HG02759 (cell line): ENCODE data around the gene XPO4.
"Not testable (repeated sequence)": the region's sequence is repeated elsewhere in the genome, so short reads cannot be mapped to it uniquely, and the experiment has no call there.

Source experiments
- ATAC-seq: cut with Tn5 transposase; IDR thresholded peaks from one replicate; pipeline ENCODE4 v1.9.1; 2021; ENCODE audit warnings: mild to moderate bottlenecking, moderate library complexity; ENCODE audit not compliant: unreplicated experiment

The XPO4 gene

GRCh38 chr13:20902438-20903163, at the start of gene XPO4:
Gene XPO4 (minus strand): TSS chr13:20902746. CDS start chr13:20902738, 8 bp downstream.
- peak; percentile 96 for ATAC-seq

- ATAC-seq: not testable (repeated sequence)
These were observed 45.5 kb upstream of the XPO4 start for GRCh38 chr13:20948001-20948400.

DNA sequence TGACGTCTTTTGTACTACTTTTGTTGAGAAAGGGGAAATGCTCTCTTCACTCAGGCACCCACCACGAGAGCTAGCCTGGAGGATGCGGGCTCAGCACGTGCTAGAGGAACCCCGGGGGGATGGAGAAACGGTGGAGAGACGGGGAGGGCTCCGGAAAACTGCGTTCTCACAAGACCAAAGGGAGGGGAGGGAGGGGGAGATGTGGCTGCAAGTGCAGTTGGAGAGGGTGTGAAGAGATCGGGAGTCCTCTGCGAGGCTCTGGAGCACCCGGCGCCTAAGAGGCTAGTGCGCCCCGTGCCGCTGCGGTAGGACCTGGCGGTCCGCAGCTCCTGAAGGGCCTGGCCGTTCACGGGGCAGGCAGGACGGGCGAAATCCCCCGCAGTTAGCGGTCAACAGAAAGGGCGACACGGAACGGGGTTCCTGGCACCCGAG, 43.4 kb upstream of the XPO4 start:
- ATAC-seq: no peak

DNA sequence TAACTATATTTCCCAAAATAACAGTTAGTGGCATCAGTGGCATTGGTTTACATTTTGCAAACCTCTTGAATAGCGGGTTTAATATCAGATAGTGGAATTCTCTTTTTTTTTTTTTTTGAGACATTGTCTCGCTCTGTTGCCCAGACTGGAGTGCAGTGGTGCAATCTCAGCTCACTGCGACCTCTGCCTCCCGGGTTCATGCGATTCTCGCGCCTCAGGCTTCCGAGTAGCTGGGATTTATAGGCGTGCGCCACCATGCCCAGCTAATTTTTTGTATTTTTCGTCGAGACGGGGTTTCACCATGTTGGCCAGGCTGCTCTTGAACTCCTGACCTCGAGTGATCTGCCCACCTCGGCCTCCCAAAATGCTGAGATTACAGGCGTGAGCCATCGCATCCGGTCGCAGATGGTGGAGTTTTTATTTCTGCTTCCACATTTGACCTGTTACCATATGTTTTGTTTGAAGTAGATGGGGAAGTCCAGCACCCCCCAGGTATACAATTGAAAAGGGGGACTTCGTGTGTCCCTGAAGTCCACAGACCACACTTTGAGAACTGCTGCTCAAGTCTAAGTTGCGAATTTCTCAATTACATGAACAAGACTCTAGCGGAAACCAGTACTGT, 40.5 kb upstream of the XPO4 start:
- ATAC-seq: no peak

DNA sequence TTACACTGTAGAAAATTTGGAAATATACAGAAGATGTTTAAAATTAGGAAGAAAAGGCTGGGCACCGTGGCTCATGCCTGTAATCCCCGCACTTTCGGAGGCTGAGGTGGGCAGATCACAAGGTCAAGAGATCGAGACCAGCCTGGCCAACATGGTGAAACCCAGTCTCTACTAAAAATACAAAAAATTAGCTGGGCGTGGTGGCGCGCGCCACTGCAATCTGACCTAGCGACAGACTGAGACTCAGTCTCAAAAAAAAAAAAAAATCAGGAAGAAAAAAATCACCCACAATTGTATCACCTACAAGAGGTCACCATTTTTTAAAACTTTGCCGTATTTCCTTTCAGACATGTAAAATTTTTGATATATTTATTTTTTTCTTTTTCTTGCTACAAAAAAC, 38.0 kb upstream of the XPO4 start:
- ATAC-seq: not testable (repeated sequence)

GRCh38 chr13:20940083-20940482, 37.5 kb upstream of the XPO4 start:
- ATAC-seq: no peak

GRCh38 chr13:20939662-20940061, 37.1 kb upstream of the XPO4 start:
- ATAC-seq: no peak

DNA sequence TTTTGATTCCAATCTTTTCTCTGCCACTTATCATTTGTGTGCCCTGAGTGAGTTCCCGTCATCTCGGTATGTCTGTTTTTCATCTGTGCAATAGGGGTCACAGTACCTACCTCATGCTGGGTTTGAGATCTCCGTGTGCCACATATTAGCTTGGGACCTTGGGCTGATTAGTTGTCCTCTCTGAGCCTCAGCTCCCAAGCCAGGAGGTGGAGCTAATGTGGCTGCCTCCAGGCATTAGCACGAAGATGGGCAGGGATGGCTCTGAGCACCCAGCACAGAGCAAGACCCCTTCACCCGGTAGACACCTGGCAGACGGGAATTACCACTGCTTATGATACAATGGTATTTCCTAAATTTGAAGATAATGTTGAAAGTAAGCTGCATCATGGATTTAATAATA, 35.8 kb upstream of the XPO4 start:
- no peak for ATAC-seq

DNA sequence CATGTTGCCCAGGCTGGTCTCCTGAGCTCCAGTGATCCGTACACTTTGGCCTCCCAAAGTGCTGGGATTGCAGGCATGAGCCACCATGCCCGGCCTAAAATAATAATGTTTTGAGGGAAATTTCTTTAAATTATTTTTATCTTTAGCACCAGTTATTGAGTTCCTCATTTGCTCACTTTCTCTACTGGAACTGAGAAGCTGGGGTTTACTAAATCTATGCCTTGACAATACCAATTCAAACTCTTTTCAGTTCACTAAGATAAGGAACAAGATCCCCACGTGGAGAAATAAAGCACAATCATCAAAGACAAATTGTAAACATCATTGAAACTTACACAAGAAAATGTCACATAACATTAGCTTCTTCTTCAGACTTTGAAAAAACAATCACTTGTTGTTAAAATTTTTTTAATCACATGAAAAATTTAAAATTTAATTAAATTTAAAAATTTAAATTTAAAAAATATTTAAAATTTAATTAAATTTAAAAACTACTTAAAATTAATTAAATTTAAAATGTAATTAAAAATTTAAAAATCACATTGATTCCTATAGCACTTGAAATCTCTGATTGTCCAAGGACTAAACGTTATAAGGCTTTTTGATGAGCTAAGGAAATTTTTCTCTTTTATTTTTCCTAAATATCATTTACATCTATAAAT, 25.2 kb upstream of the XPO4 start:
- no peak for ATAC-seq

- not testable (repeated sequence) for ATAC-seq
These were observed 22.8 kb upstream of the XPO4 start for GRCh38 chr13:20925395-20925790.

DNA sequence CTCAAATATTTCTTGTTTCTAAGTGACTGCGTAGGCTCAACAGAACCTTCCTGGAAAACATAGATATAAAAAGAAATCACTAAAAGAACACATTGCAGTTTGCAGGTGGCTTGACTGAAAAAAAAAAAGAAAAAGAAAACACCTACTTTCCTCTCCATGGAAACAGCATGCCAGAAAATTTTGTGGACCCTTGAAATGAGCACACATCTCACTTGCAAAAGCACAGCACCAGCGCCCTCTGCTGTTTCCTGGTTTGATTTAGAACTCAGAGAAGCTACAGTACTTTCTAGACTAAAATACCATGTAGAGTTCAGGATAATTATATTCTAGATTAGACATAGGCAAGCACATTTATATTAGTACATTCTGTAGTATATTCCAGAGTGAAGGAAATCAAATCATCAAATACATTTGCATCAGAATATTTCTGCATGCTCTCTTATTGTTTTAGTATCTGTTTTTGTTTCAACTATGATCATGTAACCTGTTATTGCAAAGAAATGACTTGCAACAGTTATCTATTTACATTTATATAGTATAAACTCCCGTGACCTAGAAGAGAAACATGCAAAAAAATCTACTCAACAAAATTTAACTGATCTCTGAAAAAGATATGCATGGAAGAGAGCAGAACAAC, 22.3 kb upstream of the XPO4 start:
- ATAC-seq: no peak

- ATAC-seq: no peak
These were observed 20.7 kb upstream of the XPO4 start for GRCh38 chr13:20923272-20923671.

DNA sequence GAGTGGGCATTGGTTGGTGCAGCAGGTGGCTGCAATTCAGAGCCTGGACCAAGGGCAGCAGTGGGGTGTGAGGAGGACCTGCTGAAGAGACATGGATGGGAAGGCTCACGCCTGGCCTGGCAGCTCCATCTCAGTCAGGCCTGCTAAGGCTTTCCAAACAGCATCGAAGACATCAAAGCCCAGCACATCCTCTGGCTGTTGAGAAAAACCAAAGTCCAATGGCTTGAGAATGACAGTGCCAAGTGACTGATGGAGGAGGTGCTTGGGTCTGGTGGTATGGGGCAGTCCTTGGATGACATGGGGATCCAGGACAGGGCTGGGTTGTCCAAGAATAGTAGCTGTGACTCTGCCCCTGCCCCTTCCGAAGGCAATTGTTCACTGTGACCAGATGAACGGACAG, 19.0 kb upstream of the XPO4 start:
- no peak for ATAC-seq

DNA sequence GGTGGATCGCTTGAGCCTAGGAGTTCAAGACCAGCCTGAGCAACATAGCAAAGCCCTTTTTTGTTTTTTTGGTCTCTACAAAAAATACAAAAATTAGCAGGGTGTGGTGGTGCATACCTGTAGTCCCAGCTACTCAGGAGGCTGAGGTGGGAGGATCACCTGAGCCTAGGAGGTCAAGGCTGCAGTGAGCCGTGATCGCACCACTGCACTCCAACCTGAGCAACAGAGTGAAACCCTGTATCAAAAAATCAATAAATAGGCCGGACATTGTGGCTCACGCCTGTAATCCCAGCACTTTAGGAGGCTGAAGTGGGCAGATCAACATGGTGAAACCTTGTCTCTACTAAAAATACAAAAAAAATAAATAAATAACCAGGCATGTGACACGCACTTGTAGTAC, 13.1 kb upstream of the XPO4 start:
- not testable (repeated sequence) for ATAC-seq

- ATAC-seq: no peak
These were observed 8.5 kb upstream of the XPO4 start for GRCh38 chr13:20911037-20911436.

- ATAC-seq: no peak
These were observed 6.4 kb upstream of the XPO4 start for GRCh38 chr13:20908714-20909497.

DNA sequence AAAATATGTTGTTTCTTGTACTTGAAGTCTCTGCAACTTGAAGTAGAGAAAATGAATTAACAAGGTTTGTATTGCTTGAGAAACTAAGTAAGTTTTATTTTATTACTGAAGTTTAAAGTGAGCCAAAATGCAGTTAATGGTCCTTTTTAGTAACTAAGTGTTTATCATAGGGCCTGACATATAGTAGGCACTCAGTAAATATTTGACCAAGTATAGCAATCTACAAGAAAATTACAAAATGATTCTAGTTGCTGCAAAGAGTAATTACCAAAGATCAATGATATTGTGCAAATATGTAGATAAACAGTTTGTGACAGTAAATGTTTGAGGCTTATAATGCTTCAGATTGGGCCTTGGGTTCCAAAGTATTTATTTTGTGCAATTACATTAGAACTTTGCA, 2.4 kb upstream of the XPO4 start:
- no peak for ATAC-seq

GRCh38 chr13:20903164-20903475, 574 bp upstream of the XPO4 start:
- no peak for ATAC-seq

- ATAC-seq: peak; percentile 38
These were observed 693 bp downstream of the XPO4 start for GRCh38 chr13:20901668-20902437.

DNA sequence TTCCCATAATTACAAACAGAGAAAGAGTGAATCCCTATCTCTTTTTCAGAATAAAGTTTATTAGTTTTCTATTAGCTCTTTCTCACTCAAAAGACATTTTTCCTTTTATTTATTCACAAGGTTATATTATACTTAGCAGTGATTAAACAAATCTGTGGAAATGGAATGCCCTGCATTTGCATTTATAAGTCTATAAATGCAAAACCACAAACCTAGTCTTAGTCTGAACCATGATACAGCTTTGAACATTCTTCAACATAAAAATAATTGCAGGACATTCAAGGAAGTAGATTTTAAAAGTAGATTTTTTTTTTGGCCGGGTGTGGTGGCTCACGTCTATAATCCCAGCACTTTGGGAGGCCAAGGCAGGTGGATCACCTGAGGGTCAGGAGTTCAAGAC, 8.3 kb downstream of the XPO4 start:
- no peak for ATAC-seq
